ENCODE measurements around the gene SLK.

Gene SLK

GRCh38 chr10:103985726-103986125 is 18.8 kb downstream of the SLK start:
- Histone ChIP-seq H3K9ac (ENCODE audit: insufficient read length) (no peak overlapping the region), H3K4me3 (no peak overlapping the region), H3K27ac (no peak overlapping the region), H3K9me3 (ENCODE audit: low read depth, low read length) (no peaks in the 10 kb centered on the region), H3K36me3 (ENCODE audit: insufficient read depth, low read length) (no peaks in the 10 kb centered on the region)
- no peak for DNase-seq (ENCODE audit: low read depth, low spot score)
- TF ChIP-seq POLR2AphosphoS5 (IDR thresholded peaks at IDR 0.05; ENCODE audit: borderline replicate concordance, low read depth, low read length), result no peak
- TF ChIP-seq FOXP2 (optimal IDR thresholded peaks at IDR 0.05; ENCODE audit: control extremely low read depth, extremely low read length, insufficient read depth), result no peak
- TF ChIP-seq EZH2 (IDR thresholded peaks at IDR 0.05), result no peak

- no peak for DNase-seq (ENCODE audit: low read depth, low spot score)
- Histone ChIP-seq H3K9me3 (ENCODE audit: low read depth, low read length) (no peaks in the 10 kb centered on the region), H3K36me3 (ENCODE audit: insufficient read depth, low read length) (no peaks in the 10 kb centered on the region), H3K4me3 (no peak overlapping the region), H3K27ac (no peak overlapping the region), H3K9ac (ENCODE audit: insufficient read length) (no peak overlapping the region)
- TF ChIP-seq POLR2AphosphoS5 (IDR thresholded peaks at IDR 0.05; ENCODE audit: borderline replicate concordance, low read depth, low read length) (no peak), FOXP2 (optimal IDR thresholded peaks at IDR 0.05; ENCODE audit: control extremely low read depth, extremely low read length, insufficient read depth) (no peak), EZH2 (IDR thresholded peaks at IDR 0.05) (no peak)
These were observed 19.4 kb downstream of the SLK start for GRCh38 chr10:103986360-103986759.

- TF ChIP-seq POLR2AphosphoS5 (IDR thresholded peaks at IDR 0.05; ENCODE audit: borderline replicate concordance, low read depth, low read length) (no peak), FOXP2 (optimal IDR thresholded peaks at IDR 0.05; ENCODE audit: control extremely low read depth, extremely low read length, insufficient read depth) (no peak), EZH2 (IDR thresholded peaks at IDR 0.05) (no peak)
- H3K27ac ChIP-seq, result no peak overlapping the region
- no peak overlapping the region for H3K4me3 ChIP-seq
- no peaks in the 10 kb centered on the region for H3K36me3 ChIP-seq (ENCODE audit: insufficient read depth, low read length)
- H3K9ac ChIP-seq (ENCODE audit: insufficient read length), result no peak overlapping the region
- H3K9me3 ChIP-seq (ENCODE audit: low read depth, low read length), result no peaks in the 10 kb centered on the region
- DNase-seq (ENCODE audit: low read depth, low spot score), result no peak
These were observed 23.2 kb downstream of the SLK start for GRCh38 chr10:103990121-103990520.

GRCh38 chr10:103990531-103990930 is 23.6 kb downstream of the SLK start:
- no peak for DNase-seq (ENCODE audit: low read depth, low spot score)
- no peak overlapping the region for H3K27ac ChIP-seq
- H3K9me3 ChIP-seq (ENCODE audit: low read depth, low read length), result no peaks in the 10 kb centered on the region
- TF ChIP-seq EZH2 (IDR thresholded peaks at IDR 0.05) (no peak), FOXP2 (optimal IDR thresholded peaks at IDR 0.05; ENCODE audit: control extremely low read depth, extremely low read length, insufficient read depth) (no peak), POLR2AphosphoS5 (IDR thresholded peaks at IDR 0.05; ENCODE audit: borderline replicate concordance, low read depth, low read length) (no peak)
- no peak overlapping the region for H3K4me3 ChIP-seq
- H3K9ac ChIP-seq (ENCODE audit: insufficient read length), result no peak overlapping the region
- no peaks in the 10 kb centered on the region for H3K36me3 ChIP-seq (ENCODE audit: insufficient read depth, low read length)

GRCh38 chr10:103991393-103992128 is 24.6 kb downstream of the SLK start:
- no peak overlapping the region for H3K4me3 ChIP-seq
- TF ChIP-seq FOXP2 (optimal IDR thresholded peaks at IDR 0.05; ENCODE audit: control extremely low read depth, extremely low read length, insufficient read depth), result no peak
- TF ChIP-seq POLR2AphosphoS5 (IDR thresholded peaks at IDR 0.05; ENCODE audit: borderline replicate concordance, low read depth, low read length), result no peak
- no peak for TF ChIP-seq EZH2 (IDR thresholded peaks at IDR 0.05)
- H3K9me3 ChIP-seq (ENCODE audit: low read depth, low read length), result no peaks in the 10 kb centered on the region
- no peaks in the 10 kb centered on the region for H3K36me3 ChIP-seq (ENCODE audit: insufficient read depth, low read length)
- no peak overlapping the region for H3K9ac ChIP-seq (ENCODE audit: insufficient read length)
- no peak overlapping the region for H3K27ac ChIP-seq
- no peak for DNase-seq (ENCODE audit: low read depth, low spot score)

GRCh38 chr10:103995134-103995533 is 28.2 kb downstream of the SLK start:
- TF ChIP-seq POLR2AphosphoS5 (IDR thresholded peaks at IDR 0.05; ENCODE audit: borderline replicate concordance, low read depth, low read length) (no peak), EZH2 (IDR thresholded peaks at IDR 0.05) (no peak), FOXP2 (optimal IDR thresholded peaks at IDR 0.05; ENCODE audit: control extremely low read depth, extremely low read length, insufficient read depth) (no peak)
- no peak for DNase-seq (ENCODE audit: low read depth, low spot score)
- Histone ChIP-seq H3K27ac (no peak overlapping the region), H3K9me3 (ENCODE audit: low read depth, low read length) (no peaks in the 10 kb centered on the region), H3K4me3 (no peak overlapping the region), H3K36me3 (ENCODE audit: insufficient read depth, low read length) (peaks cover 8% of the 10 kb centered on the region), H3K9ac (ENCODE audit: insufficient read length) (no peak overlapping the region)

GRCh38 chr10:103998805-103999204 is 31.9 kb downstream of the SLK start:
- TF ChIP-seq FOXP2 (optimal IDR thresholded peaks at IDR 0.05; ENCODE audit: control extremely low read depth, extremely low read length, insufficient read depth) (no peak), POLR2AphosphoS5 (IDR thresholded peaks at IDR 0.05; ENCODE audit: borderline replicate concordance, low read depth, low read length) (no peak), EZH2 (IDR thresholded peaks at IDR 0.05) (no peak)
- H3K9ac ChIP-seq (ENCODE audit: insufficient read length), result no peak overlapping the region
- DNase-seq (ENCODE audit: low read depth, low spot score), result no peak
- no peak overlapping the region for H3K27ac ChIP-seq
- H3K36me3 ChIP-seq (ENCODE audit: insufficient read depth, low read length), result peaks cover 29% of the 10 kb centered on the region
- no peaks in the 10 kb centered on the region for H3K9me3 ChIP-seq (ENCODE audit: low read depth, low read length)
- no peak overlapping the region for H3K4me3 ChIP-seq

- H3K27ac ChIP-seq, result no peak overlapping the region
- H3K9ac ChIP-seq (ENCODE audit: insufficient read length), result no peak overlapping the region
- no peak overlapping the region for H3K4me3 ChIP-seq
- no peak for TF ChIP-seq POLR2AphosphoS5 (IDR thresholded peaks at IDR 0.05; ENCODE audit: borderline replicate concordance, low read depth, low read length)
- no peak for TF ChIP-seq EZH2 (IDR thresholded peaks at IDR 0.05)
- no peak for TF ChIP-seq FOXP2 (optimal IDR thresholded peaks at IDR 0.05; ENCODE audit: control extremely low read depth, extremely low read length, insufficient read depth)
- peaks cover 30% of the 10 kb centered on the region for H3K36me3 ChIP-seq (ENCODE audit: insufficient read depth, low read length)
- DNase-seq (ENCODE audit: low read depth, low spot score), result no peak
- H3K9me3 ChIP-seq (ENCODE audit: low read depth, low read length), result no peaks in the 10 kb centered on the region
These were observed 36.0 kb downstream of the SLK start for GRCh38 chr10:104002911-104003310.

Data from SK-N-MC (cell line).